ENCODE results near the gene PRICKLE1.

DNA sequence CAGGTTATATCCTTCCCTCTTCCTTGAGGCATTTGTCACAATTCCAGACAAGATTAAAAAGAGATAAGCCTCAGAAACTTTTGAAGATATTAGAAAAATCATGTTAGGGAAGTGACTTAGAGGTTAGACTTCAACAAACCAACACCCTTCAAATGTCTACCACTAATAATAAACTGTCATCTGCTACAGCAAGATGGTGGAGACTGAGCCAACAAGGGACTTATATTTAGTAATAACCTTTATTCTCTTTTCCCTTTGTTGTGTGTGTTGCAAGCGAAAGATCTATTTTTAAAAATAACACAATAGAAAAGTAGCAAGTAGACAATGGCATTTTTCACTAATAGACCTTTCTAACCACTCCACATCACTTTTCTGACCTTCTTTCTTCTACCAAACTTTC, 28.6 kb downstream of the PRICKLE1 start:
- TF ChIP-seq CTCF (conservative IDR thresholded peaks at IDR 0.05; ENCODE audit: low read length) (no peak), EZH2phosphoT487 (IDR thresholded peaks at IDR 0.05; ENCODE audit: borderline replicate concordance) (no peak)

Measured in Loucy (cell line).